Calu3 (cell line): Measurements from ENCODE around the gene CNTN5. TPM values are rescaled to one million over a fixed set of nuclear protein-coding genes. Genes with fewer than 3 reads are reported as not detected.

Source experiments
- BruUV-seq: library from RNA; stranded (reverse); fragments of 400-500 nt; replicated peaks from 2 replicates; lab custom pipeline; 2021; lab: Mats Ljungman, UMichigan
- CTCF ChIA-PET: fragments of 300-600 bp; sonication (Branson Sonifier 250); formaldehyde crosslinking; loops from one replicate; lab custom pipeline; 2022; ENCODE audit warnings: antibody characterized with exemption; lab: Charles Lee
- DNase-seq: peaks from one replicate; pipeline ENCODE4 v3.0.0; 2022
- H3K27ac Mint-ChIP-seq: one replicate; pipeline ENCODE4 v1.8.0; 2022; ENCODE audit warnings: mixed read lengths; ENCODE audit not compliant: unreplicated experiment
- H3K27me3 Mint-ChIP-seq: one replicate; pipeline ENCODE4 v1.8.0; 2022; ENCODE audit warnings: mixed read lengths; ENCODE audit not compliant: unreplicated experiment
- H3K36me3 Mint-ChIP-seq: one replicate; pipeline ENCODE4 v1.8.0; 2022; ENCODE audit warnings: mild to moderate bottlenecking, moderate library complexity, mixed read lengths; ENCODE audit not compliant: insufficient read depth, unreplicated experiment
- H3K4me1 Mint-ChIP-seq: one replicate; pipeline ENCODE4 v1.8.0; 2022; ENCODE audit warnings: mild to moderate bottlenecking, low read depth, mixed read lengths; ENCODE audit not compliant: unreplicated experiment
- H3K4me3 Mint-ChIP-seq: one replicate; pipeline ENCODE4 v1.8.0; 2022; ENCODE audit warnings: mild to moderate bottlenecking, low read depth, moderate library complexity, mixed read lengths; ENCODE audit not compliant: unreplicated experiment
- H3K9me3 Mint-ChIP-seq: one replicate; pipeline ENCODE4 v1.8.0; 2022; ENCODE audit warnings: low read depth, mixed read lengths; ENCODE audit not compliant: unreplicated experiment
- intact Hi-C: fragments of 100-400 bp; cut with micrococcal nuclease; formaldehyde crosslinking; loops from one replicate; pipeline ENCODE4 v1.10.0; 2022; ENCODE audit not compliant: unreplicated experiment
- total RNA-seq: library from RNA; stranded (reverse); gene quantifications from 2 replicates; pipeline ENCODE4 v1.2.3, GENCODE V29; 2022
- TF ChIP-seq, protein P1 (sequence below): fragments of 200-600 bp; IDR thresholded peaks from one replicate; pipeline ENCODE4 v1.8.0; 2022; ENCODE audit warnings: antibody characterized with exemption; ENCODE audit not compliant: unreplicated experiment

The CNTN5 gene
- total RNA-seq, 1 experiment from 2014 or later = not detected

GRCh38 chr11:99461913-99462312 lies 441.2 kb downstream of the CNTN5 start:
- TF ChIP-seq, protein P1, sequence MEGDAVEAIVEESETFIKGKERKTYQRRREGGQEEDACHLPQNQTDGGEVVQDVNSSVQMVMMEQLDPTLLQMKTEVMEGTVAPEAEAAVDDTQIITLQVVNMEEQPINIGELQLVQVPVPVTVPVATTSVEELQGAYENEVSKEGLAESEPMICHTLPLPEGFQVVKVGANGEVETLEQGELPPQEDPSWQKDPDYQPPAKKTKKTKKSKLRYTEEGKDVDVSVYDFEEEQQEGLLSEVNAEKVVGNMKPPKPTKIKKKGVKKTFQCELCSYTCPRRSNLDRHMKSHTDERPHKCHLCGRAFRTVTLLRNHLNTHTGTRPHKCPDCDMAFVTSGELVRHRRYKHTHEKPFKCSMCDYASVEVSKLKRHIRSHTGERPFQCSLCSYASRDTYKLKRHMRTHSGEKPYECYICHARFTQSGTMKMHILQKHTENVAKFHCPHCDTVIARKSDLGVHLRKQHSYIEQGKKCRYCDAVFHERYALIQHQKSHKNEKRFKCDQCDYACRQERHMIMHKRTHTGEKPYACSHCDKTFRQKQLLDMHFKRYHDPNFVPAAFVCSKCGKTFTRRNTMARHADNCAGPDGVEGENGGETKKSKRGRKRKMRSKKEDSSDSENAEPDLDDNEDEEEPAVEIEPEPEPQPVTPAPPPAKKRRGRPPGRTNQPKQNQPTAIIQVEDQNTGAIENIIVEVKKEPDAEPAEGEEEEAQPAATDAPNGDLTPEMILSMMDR = no peak
- Mint-ChIP-seq H3K4me3 (no peak overlapping the region), H3K27me3 (no peaks in the 10 kb centered on the region), H3K27ac (no peak overlapping the region), H3K36me3 (no peaks in the 10 kb centered on the region), H3K9me3 (peaks cover 2% of the 10 kb centered on the region), H3K4me1 (no peaks in the 10 kb centered on the region)
- DNase-seq = no peak
- intact Hi-C loops = no loop called here
- no TSS peak for BruUV-seq
- CTCF ChIA-PET = no interaction called here

GRCh38 chr11:99464985-99465384 lies 444.2 kb downstream of the CNTN5 start:
- intact Hi-C loops = no loop called here
- no TSS peak for BruUV-seq
- CTCF ChIA-PET = no interaction called here
- Mint-ChIP-seq H3K36me3 (no peaks in the 10 kb centered on the region), H3K4me1 (no peaks in the 10 kb centered on the region), H3K27me3 (no peaks in the 10 kb centered on the region), H3K4me3 (no peak overlapping the region), H3K27ac (no peak overlapping the region), H3K9me3 (peaks cover 2% of the 10 kb centered on the region)
- DNase-seq = no peak
- TF ChIP-seq, protein P1 = no peak

DNA sequence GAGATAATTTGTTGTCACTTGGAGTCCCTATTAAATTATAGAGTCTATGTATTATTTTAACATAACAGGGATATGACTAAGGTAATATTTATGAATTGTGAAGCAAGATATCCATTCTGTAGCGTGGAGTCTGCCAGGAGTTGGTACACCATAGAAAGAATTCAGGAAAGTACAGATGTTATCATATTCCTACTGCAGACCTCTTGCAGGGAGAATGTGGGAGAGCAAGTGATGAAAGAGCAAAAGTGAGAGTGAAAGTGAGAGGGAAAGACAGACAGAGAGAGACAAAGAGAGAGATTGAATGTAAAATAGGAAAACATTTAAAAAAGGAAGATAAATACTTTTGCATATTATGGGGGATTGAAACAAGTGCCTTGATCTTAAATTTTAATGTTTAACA lies 468.8 kb downstream of the CNTN5 start:
- H3K9me3 Mint-ChIP-seq = no peaks in the 10 kb centered on the region
- no peaks in the 10 kb centered on the region for H3K27me3 Mint-ChIP-seq
- no peaks in the 10 kb centered on the region for H3K36me3 Mint-ChIP-seq
- H3K27ac Mint-ChIP-seq = no peak overlapping the region
- CTCF ChIA-PET = no interaction called here
- no peaks in the 10 kb centered on the region for H3K4me1 Mint-ChIP-seq
- TF ChIP-seq, protein P1 = no peak
- intact Hi-C loops = no loop called here
- no TSS peak for BruUV-seq
- no peak for DNase-seq
- no peak overlapping the region for H3K4me3 Mint-ChIP-seq

- Mint-ChIP-seq H3K27ac (no peak overlapping the region), H3K9me3 (no peaks in the 10 kb centered on the region), H3K27me3 (no peaks in the 10 kb centered on the region), H3K4me1 (no peaks in the 10 kb centered on the region), H3K4me3 (no peak overlapping the region), H3K36me3 (no peaks in the 10 kb centered on the region)
- intact Hi-C loops = no loop called here
- BruUV-seq = no TSS peak
- TF ChIP-seq, protein P1 = no peak
- CTCF ChIA-PET = no interaction called here
- DNase-seq = no peak
Measured at GRCh38 chr11:99494065-99494464, 473.3 kb downstream of the CNTN5 start.
